ENCODE data around the gene RPE65. TPM values are rescaled to one million over a fixed set of nuclear protein-coding genes. Genes with fewer than 3 reads are reported as not detected.
A peak's percentile ranks its signal among the peaks of the same experiment; 100 is the strongest.
"Not testable (repeated sequence)": the region's sequence is repeated elsewhere in the genome, so short reads cannot be mapped to it uniquely, and the experiment has no call there.

Gene RPE65
- polyA plus RNA-seq, 10 donors: 0.08 to 0.14 (median 0.12) TPM; not detected in 5

DNA sequence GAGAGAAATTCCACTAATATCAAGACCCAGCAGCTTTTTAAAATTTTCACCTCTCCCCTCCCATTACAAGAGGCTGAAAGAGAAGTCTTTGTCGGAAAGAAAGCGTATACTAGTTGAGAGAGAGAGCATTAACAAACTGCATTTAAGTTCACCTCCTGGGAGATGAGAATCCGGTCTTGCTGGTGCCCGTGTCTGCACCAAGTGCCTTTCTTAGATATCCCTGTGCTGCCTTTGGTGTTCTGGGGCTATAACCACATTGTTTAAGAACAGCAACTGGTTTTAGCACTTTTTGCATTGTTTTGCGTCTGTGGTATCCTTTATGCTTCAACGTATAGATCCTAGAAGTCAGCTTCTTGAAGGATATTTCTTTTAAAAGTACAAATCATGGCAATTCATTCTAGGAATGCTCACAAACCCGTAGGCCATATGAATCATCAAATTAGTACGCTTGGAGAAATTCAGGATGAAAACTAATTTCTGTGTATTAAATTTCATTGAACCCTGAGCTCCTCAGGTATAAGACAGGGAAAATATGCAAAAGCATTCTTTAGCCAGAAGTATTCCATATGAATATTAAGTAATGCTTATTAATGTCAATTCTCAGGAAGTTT lies 3.4 kb upstream of the RPE65 start:
- no peak for DNase-seq

DNA sequence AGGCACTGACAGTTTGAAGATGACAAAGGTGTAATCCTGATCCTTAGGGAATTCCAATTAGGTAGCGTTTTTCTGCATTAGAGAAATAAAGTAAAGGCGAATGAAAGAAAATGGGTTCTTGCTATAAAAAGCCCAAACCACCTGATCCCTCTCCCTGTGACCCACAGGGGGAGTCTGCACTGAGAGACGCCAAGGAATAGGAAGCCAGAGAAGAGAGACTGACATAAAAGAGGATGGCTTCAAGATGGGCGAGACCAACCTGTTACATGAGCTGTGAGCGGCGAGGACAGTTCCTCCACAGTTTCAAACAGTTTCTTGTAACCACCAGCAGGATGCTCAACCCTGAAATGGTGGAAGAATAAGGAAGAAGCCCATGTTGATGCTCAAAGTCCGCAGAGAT lies 1.4 kb downstream of the RPE65 start:
- DNase-seq: no peak

DNA sequence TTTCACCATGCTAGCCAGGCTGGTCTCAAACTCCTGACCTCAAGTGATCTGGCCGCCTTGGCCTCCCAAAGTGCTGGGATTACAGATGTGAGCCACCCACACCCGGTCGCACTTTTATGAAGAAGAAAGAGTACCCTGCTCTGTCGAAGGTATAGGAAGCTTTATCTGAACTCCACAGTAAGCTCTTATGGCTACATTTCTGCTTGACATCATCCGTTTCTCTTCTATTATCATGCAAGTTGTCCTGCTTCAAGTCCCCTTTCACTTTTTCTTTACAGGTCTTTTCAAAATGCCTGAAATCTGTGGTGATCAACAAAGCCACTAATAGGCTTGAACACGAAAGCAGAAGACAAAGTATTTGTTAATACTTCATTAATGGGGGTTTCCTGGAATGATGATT lies 4.0 kb downstream of the RPE65 start:
- DNase-seq: no peak

DNA sequence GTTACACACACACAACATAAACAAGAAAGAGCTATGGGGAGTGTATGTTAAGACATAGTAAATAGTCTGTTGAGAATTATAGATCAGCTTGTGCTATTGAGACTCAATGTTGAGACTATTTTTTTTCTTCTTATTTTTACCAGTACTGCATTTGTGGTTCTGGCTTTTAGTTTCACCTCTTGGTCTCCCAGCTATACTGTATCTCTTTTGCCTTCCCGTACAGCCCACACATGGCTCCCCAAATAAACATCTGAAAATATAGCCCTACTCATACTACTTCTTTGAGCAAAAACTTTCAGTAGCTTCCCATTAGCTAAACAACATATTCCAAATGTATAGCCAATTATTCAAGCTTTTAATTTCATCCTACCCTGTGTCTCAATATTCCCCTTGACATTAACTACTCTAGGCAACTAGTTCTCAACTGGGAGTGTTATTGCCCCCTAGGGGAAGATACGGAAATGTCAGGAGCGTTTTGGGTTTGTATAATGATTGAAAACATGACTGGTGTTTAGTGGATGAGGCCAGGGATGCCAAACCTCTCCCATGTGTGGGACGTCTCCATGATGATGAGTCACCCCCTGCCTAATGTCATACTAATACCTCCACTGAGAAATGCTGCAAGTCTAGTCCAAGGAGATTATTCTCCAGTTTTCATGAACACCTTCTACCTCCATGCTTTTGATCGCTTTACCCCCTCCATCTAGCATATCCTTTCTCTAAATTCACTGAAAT lies 6.8 kb downstream of the RPE65 start:
- peak; percentile 1 to 27 (median 8) for DNase-seq

DNA sequence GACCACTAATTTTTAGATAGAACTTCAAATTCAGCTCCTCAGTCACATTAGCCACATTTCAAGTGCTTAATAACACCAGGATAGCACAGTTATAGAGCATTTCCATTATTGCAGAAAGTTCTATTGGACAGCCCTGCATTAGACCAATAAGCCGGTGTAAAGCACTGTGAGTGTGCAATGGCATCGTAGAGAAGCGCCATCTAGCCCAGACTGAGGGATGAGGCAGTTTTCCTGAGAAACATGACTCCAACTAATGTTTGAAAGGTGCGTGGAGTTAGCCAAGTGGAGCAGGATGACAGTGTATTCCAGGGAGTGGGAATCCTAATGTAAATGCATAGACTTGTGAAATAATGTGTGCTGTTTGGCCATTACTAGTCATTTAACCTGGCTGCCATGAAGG lies 7.7 kb downstream of the RPE65 start:
- no peak for DNase-seq

DNA sequence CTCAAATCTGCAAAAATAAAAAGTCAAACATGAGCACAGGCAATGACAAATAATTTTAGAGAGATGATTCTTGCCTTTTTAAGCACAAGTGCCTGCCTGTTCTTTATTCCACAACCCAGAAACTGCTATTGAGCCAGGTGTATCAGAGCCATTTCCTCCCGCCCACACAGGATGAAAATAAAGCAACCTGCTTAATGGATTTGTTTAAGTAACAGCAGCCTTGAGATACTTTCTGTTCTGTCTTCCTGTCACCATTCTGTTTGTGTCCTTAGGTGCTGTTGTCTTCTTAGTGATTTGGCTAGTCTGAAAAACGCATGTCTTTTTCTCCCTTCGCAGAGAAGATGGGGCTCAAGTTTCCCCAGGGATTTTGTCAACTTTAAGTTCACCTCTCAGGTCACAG lies 11.4 kb downstream of the RPE65 start:
- DNase-seq: no peak

DNA sequence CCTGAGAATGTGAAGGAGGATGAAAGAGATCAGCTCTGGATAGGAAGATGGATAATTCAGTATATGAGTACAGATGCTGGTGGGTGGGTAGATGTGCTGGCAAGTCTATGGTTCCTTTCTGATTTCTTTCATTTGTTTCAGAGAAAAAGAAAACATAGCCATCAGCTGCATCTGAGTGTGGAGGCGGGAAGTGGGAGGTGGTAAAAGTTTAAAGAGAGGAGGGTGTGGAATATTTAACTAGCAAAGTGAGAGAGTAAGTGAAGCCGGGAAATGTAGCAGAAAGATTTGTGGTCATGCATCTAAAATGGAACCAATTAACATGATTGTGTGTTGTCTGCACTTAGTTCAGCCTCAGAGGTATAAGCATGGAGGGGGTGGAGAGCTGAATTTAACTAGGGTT lies 16.4 kb downstream of the RPE65 start:
- DNase-seq: no peak

DNA sequence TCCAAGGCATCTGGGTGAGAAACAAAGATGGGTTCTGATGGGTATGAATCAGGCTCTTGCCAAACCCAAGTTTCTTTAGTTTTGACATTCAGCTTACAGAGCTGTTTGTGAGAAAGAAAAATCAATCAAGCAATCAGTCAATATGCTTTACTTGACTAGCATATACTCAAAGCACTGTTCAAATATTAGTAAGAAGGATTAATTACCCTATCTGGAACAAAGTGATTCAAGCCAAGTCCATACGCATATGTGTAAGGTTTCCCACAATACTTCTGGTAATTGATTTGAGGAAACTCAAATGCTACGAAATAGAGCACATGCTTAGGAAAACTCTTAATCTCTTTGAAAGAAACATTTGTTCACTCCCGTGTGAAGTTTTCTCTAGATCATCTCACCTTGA lies 18.7 kb downstream of the RPE65 start:
- DNase-seq: no peak

DNA sequence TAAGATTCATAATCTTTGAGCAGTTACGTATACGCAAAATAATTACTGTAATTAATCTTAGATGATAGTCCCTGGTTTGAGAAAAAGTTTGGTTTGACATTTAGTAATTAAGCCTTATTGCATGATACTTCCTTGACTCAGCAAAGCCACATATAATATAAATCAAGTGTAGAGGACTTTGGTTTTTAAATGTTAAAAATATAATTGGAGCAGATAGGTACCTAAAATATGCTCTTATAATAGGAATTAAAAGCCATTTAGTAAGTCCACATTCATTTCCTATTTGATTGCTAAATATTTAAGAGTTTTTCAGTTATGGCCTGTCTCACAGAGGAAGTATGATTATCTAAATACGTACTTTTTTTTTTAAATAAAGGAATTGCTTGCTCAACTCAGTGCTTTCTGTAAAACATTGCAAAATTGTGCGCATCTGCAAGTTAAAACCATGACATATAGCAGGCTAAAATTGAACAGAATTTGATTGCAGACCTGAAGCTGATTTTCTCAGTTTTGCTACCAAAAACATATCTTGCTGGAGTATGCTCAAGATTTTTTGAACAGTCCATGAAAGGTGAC lies 20.4 kb downstream of the RPE65 start:
- no peak for DNase-seq

DNA sequence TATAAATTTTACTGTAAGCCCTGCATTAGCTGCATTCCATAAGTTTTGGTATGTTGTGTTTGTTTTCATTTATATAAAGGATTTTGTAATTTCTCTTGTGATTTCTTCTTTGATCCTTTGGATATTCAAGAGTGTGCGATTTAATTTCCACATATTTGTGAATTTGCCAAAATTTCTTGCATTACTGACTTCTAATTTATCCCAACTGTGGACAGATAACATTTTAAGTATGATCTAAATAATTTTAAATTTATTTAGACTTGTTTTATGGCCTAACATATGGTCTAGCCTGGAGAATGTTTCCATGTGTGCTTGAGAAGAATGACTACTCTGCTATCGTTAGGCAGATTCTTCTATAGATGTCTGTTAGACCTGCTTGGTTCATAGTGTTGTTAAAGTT lies 23.2 kb downstream of the RPE65 start:
- no peak for DNase-seq

DNA sequence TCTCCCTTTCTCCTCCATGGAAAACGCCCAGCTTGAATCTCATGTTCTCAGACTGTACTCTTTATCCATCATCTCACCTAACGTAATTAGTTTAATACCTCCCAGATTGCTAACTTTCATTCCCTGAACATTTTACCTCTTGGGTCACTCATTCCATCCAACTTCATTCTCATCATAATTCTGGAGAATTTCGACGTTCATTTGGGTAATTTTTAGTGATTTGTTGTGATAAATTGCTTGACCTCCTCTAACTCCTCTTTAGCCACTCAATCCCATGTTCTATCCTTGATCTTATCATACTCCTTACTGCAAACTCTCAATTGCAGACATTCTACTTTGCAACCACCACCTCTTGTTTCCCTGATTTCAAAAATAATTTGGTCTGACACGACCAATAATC lies 28.4 kb downstream of the RPE65 start:
- no peak for DNase-seq

DNA sequence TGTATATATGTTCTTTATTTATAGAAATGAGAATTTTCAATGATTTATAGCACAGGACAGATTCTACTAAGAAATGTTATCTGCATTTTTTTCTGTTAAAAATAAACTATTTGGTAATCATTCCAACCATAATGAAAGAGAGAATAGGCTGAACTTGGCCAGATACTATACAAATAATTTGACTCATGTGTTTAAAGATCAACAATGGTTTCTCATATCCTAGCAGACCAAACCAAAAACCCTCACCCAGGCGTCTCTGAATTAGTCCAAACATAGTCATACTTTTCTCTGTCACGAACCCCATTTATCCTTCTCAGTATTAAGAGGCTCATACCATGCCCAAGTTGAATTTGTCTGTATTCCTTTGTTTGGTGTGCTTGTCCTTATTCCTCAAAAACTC lies 40.3 kb downstream of the RPE65 start:
- DNase-seq: no peak

DNA sequence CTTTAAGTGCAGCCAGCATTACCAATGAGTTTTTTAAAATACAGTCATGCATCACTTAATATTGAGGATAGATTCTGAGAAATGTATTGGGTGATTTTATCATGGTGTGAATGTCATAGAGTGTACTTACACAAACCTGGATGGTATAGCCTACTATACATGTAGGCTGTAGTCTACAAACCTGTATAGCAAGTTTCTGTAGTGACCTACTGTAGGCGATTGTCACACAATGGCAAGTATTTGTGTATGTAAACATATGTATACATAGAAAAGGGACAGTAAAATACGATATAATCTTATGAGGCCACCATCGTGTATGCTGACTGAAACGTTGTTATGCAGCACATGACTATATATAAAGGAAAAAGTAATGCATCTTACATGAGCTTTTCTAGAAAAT lies 48.2 kb downstream of the RPE65 start:
- no peak for DNase-seq

DNA sequence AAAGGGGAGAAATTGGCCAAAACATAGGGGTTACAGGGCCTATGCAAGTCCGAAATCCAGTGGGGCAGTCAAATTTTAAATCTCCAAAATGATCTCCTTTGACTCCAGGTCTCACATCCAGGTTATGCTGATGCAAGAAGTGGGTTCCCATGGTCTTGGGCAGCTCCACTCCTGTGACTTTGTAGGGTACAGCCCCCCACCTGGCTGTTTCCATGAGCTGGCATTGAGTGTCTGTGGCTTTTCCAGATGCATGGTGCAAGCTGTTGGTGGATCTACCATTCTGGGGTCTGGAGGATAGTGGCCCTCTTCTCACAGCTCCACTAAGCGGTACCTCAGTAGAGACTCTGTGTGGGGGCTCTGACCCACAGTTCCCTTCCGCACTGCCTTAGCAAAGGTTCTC lies 54.2 kb downstream of the RPE65 start:
- not testable (repeated sequence) for DNase-seq

DNA sequence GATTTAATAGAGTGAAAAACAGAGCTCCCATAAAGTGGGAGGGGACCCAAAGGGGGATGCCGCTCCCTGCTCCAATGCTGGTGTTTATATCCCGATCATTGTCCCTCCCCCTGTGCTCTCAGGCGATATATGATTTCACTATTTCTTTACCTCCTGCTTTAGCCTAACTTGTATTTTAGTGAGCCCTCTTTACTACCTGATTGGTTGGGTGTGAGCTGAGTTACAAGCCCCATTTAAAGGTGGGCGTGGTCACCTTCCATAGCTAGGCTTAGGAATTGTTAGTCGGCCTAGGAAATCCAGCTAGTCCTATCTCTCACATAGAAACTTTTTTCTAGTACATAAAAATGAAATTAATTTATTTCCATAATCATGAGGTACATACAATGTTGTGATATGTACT lies 57.3 kb downstream of the RPE65 start:
- not testable (repeated sequence) for DNase-seq

DNA sequence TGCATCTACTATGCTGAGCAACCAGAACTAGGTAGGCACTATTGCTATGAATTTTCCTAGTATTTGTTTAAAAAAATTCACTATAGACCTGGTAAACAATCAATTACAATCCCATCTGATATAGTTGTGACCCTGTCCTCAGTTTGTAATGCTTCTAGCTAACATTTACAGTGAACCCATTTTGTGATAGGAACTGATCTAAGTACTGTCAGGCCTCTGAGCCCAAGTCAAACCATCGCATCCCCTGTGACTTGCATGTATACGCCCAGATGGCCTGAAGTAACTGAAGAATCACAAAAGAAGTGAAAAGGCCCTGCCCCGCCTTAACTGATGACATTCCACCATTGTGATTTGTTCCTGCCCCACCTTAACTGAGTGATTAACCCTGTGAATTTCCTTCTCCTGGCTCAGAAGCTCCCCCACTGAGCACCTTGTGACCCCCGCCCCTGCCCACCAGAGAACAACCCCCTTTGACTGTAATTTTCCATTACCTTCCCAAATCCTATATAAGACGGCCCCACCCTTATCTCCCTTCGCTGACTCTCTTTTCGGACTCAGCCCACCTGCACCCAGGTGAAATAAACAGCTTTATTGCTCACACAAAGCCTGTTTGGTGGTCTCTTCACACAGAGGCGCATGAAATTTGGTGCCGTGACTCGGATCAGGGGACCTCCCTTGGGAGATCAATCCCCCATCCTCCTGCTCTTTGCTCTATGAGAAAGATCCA lies 63.8 kb downstream of the RPE65 start:
- DNase-seq: not testable (repeated sequence)

DNA sequence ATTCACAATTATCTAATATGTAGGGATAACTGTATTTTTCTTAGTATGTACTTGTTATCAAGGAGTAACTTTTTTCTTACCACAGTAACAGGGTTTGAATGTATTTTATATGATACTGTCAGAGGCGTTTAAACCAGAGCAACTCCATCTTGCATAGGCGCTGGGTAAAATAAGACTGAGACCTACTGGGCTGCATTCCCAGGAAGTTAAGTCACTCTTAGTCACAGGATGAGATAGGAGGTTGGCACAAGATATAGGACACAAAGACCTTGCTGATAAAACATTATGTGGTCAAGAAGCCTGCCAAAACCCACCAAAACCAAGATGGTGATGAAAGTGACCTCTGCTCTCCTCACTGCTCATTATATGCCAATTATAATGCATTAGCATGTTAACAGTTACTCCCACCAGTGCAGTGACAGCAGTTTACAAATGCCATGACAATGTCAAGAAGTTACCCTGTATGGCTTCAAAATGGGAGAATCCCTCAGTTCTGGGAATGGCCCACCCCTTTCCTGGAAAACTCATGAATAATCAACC lies 64.8 kb downstream of the RPE65 start:
- DNase-seq: peak in 1 of 3 donors; percentile 66

DNA sequence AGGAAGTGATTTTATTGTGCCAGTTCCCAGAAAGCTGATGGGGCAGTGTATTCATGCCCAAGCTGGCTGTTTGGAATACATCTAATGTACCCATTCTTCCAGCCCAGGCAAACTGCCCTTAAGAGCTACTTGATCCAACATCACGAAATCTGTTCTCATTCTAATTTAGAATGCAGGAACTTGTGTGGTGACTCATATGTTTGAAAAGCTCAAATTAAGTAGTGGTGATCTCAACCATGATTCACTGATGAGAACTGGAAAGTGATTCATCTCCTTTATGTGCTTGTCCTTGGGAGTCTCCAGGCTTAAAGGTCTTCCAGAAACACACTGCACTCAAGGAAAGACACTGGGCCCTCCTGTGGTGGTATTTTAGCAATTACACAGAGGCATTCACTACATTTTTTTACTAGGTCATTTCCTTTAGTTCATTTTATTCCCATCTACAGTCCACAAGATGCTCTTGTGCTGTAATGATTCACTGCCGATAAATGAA lies 65.4 kb downstream of the RPE65 start:
- DNase-seq: peak in 2 of 3 donors; percentile 10 to 96

DNA sequence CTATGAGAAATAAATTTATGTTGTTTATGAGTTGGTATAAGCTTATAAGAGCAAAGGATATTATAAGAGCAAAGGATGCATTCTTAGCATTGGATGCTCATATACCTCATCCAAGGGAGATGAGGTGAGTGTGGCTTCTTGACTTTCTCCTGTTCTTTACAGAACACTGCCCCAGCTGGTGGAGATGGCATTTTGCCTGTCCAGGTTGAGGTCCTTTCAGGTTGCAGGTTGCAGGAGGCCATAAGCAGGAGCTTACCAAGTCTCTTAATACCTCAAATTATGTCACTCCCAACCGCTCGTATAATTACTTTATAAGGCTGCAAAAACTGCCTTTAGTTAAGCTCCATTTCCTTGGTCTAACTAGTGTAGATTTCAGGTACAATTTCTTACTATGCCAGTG lies 66.7 kb downstream of the RPE65 start:
- no peak for DNase-seq

DNA sequence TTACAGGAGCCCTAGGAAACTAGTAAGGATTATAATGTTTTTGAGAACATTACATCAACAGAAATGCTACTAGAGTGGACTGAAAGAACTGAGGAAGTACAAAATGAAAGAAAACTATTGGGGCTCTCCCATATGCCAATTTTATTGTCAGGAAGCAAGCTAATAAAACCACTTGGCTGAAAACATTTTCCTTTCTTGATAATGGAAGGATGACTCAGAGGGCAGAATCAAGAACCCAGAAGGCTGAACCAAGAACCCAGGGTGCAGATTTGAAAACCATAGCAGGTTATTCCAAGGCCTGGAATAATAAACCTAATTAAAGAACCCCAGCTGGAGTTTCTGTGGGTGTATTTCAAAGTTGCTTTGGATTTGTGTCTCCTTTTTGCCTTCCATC lies 70.7 kb downstream of the RPE65 start:
- no peak for DNase-seq

Measured in muscle of back (tissue), 11 donors.